ENCODE results near the gene CELSR1.

- TF ChIP-seq, protein P1, sequence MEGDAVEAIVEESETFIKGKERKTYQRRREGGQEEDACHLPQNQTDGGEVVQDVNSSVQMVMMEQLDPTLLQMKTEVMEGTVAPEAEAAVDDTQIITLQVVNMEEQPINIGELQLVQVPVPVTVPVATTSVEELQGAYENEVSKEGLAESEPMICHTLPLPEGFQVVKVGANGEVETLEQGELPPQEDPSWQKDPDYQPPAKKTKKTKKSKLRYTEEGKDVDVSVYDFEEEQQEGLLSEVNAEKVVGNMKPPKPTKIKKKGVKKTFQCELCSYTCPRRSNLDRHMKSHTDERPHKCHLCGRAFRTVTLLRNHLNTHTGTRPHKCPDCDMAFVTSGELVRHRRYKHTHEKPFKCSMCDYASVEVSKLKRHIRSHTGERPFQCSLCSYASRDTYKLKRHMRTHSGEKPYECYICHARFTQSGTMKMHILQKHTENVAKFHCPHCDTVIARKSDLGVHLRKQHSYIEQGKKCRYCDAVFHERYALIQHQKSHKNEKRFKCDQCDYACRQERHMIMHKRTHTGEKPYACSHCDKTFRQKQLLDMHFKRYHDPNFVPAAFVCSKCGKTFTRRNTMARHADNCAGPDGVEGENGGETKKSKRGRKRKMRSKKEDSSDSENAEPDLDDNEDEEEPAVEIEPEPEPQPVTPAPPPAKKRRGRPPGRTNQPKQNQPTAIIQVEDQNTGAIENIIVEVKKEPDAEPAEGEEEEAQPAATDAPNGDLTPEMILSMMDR (conservative IDR thresholded peaks at IDR 0.05 in 1 of 2, IDR thresholded peaks at IDR 0.05 in 1 of 2; ENCODE audit: low read depth in 1 of 2, low read length in 2 of 2): no peak
- TF ChIP-seq EZH2 (IDR thresholded peaks at IDR 0.05; ENCODE audit: low read length, missing control alignments): no peak
Measured at GRCh38 chr22:46329616-46330015, 207.8 kb downstream of the CELSR1 start.
